Left colon (tissue), 2 donors: ENCODE data around the gene CC2D2A. TPM values are rescaled to one million over a fixed set of nuclear protein-coding genes. Genes with fewer than 3 reads are reported as not detected.
"Not testable (repeated sequence)": the region's sequence is repeated elsewhere in the genome, so short reads cannot be mapped to it uniquely, and the experiment has no call there.

Experiments
- ATAC-seq: fragments of 200-7000 bp; cut with Tn5 transposase; one replicate; pipeline ENCODE4 v1.9.1; 2020; ENCODE audit warnings: mild to moderate bottlenecking, moderate library complexity
- DNase-seq, 2 donors: peaks; one replicate each; pipeline ENCODE4 v3.0.0-alpha.2; 2020
- intact Hi-C, 2 donors: fragments of 100-400 bp; cut with DNase I in 1 of 2; cut with micrococcal nuclease in 1 of 2; formaldehyde crosslinking; loops; one replicate each; pipeline versions ENCODE4 v1.11.2 to v1.14.0; 2022; cut with DNase I, micrococcal nuclease
- total RNA-seq, 2 donors: library from RNA; stranded (reverse); fragmentation: NEBNext Ultra II Directional; extraction: Animal tissue kit (Norgen Biotek cat#: 25700); gene quantifications; one replicate each; pipeline ENCODE4 v1.2.1, GENCODE V29; 2021
- donor health status: DM: no; HTN: no; CAD: no.
- donor health status: DM: yes; HTN: yes; CAD: no.

Gene CC2D2A
- total RNA-seq, 2 donors from 2014 or later = 4.8 to 8.6 TPM

DNA sequence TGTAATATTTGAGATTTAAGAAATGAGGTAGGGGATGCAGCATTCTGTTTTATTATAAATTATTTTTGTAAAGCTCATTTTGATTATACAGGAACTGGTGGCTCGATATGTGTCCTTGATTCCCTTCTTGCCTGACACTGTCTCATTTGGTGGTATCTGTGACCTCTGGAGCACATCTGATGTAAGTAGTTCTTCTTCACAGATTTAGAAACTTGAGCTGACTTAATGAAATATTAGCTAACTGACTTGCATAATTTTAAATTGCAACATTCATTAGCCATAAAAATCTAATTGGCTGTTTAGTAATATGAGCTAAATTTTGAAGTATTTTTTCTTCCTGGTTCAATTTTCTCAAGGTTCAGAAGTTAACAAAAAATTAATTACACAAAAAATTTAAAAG, 116.4 kb downstream of the CC2D2A start:
- intact Hi-C loops = no loop called here
- DNase-seq = no peak
- no peak for ATAC-seq

DNA sequence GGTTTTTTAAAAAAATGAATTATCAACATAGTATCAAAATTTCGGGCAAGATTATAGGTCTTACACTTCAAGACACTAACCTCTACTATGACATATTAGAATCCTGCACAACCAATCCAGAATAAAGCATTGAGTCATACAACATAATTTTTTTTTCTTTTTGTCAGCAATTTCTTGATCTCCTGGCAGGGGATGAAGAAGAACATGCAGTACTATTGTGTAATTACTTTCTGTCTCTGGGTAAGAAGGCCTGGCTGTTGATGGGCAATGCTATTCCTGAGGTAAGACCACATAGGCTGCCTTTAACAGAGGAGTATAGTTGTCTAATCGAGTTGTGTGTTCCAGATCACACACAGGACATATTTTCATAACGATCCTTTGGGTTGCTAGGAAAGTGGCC, 118.0 kb downstream of the CC2D2A start:
- DNase-seq = no peak
- intact Hi-C loops = no loop called here
- no peak for ATAC-seq

DNA sequence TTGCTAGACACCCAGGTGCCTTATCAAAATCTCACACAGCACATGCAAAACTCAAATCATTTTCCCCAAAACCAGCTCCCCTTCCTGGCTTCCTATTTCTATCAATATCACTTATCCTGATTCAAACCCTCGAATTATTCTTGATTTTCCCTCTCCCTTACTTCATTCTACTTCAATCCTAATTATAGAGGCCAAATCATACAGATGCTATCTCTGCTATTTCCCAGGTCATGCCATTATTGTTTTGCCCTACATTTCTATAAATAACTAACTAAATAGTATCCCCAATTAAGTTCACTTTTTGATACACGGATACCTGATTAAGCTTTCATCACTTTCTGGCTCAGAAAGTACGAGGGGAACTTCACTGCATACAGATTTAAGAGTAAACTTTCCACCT, 123.1 kb downstream of the CC2D2A start:
- DNase-seq (no peak), ATAC-seq (no peak)
- intact Hi-C loops = no loop called here

DNA sequence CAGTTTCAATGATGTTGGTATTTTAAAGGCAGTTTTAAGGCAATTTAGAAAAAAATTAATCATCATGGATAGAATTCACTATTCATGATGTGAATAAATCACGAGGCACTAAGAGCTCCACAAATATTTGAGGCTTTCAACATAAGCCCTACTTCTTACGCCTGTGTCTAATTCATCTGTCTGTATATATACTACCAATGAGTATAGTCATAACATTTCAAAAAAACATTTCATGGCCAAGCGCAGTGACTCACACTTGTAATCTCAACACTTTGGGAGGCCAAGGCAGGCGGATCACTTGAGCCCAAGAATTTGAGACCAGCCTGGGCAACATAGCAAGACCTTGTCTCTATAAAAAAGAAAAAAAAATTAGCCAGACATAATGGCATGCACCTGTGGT, 129.0 kb downstream of the CC2D2A start:
- intact Hi-C loops = no loop called here
- DNase-seq (no peak), ATAC-seq (no peak)

DNA sequence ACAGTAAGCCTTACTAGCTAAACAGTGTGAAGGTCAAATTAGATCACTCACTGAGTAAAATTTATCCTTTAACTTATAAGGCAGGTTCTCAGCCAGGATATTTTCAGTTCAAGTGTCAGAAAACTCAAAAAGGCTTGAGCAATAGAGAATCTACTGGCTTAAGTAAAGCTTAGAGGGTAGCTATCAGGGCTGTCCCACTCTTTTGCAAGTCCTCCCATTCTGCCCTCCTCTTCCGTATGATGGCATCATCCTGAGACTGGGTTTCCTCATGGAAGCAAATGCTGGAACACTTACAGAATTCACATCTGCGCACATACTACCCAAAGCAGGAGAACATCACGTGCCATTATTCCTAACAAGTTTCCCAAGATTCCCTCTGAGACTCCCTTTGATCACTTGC, 130.5 kb downstream of the CC2D2A start:
- DNase-seq (no peak), ATAC-seq (no peak)
- intact Hi-C loops = no loop called here

DNA sequence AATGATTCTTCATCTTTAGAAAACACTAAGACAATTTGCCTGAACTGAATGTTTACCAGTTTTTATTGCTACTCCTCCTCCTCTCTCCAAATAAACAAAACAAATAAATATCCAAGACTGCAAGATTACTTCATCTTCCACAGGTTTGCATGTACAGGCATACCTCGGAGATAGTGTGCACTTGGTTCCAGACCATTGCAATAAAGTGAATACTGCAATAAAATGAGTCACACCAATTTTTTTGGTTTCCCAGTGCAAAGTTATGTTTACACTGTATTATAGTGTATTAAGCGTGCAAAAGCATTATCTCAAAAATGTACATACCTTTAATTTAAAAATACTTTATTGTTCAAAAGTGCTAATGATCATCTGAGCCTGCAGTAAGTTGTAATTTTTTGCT, 132.2 kb downstream of the CC2D2A start:
- peak; percentile 71 for ATAC-seq
- DNase-seq = no peak
- intact Hi-C loops = no loop called here

DNA sequence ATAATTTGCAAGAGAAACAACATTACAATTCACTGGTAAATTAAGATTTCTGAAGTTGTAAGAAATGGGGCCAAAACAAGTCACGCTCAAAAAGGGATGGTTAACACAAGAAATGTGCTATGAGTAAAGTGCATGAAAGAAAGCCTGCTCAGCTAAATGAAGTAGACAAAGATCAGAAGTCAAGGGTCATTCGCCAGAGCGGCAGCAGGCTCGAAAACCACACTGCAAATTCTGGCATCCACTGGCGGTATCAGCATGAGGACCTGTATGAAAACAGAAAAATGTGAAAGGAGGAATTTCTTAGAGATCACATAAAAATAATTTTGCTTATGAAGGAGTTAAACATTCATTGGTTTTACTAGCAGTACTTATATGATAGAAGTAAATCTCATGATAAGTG, 135.9 kb downstream of the CC2D2A start:
- DNase-seq = no peak
- intact Hi-C loops = no loop called here
- ATAC-seq = no peak

DNA sequence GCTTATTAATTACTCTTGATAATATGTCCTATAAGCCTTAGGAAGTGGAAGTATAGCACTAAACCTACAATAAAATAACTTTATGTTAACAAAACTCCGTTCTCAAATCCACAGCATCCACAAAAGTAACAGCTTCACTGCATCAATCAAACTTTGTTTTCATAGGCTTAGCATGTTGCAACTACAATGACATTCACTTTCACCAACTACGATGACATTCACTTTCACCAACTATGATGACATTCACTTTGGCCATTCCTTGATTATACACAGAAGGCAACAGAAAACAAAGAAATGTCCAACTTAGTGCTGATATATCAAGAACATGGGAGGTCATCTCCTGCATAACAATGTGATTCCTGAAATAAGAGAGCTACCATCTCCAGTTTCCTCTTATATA, 141.2 kb downstream of the CC2D2A start:
- DNase-seq (no peak), ATAC-seq (no peak)
- intact Hi-C loops = no loop called here

DNA sequence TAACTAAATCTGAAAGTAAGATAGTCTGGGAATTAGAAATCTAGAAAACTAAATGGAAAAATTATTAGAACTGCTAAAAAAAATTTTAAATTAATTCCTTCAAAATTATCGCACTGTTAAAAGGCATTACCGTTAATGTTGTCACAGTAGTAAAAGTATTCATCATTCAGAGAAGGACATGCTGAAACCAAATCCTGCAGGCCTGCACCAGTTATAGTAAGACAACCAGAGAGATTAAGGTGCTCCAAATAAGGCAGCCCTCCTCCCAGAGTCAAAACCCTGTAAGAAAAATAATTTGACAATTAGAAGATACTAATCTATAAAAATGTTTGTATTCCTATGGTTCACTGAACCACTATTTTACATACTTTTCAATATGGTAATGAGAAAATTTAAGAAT, 142.5 kb downstream of the CC2D2A start:
- intact Hi-C loops = no loop called here
- ATAC-seq = no peak
- DNase-seq = no peak

DNA sequence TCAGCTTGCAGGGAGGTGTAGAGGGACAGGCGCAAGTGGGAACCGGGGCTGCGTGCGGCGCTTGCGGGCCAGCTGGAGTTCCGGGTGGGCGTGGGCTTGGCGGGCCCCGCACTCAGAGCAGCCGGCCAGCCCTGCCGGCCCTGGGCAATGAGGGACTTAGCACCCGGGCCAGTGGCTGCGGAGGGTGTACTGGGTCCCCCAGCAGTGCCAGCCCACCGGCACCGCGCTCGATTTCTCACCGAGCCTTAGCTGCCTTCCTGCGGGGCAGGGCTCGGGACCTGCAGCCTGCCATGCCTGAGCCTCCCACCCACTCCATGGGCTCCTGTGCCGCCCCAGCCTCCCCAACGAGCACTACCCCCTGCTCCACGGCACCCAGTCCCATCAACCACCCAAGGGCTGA, 145.2 kb downstream of the CC2D2A start:
- ATAC-seq, DNase-seq, intact Hi-C loops: not testable (repeated sequence)

DNA sequence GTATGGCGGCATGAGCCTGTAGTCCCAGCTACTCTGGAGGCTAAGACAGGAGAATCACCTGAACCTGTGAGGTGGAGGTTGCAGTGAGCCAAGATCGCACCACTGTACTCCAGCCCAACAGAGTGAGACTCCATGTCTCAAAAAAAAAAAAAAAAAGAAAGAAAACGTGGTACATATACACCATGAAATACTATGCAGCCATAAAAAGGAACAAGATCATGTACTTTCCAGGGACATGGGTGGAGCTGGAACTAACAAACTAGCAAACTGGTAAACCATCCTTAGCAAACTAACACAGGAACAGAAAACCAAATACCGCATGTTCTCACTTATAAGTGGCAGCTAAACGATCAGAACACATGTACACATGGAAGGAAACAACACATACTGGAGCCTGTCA, 147.7 kb downstream of the CC2D2A start:
- DNase-seq, intact Hi-C loops, ATAC-seq: not testable (repeated sequence)

DNA sequence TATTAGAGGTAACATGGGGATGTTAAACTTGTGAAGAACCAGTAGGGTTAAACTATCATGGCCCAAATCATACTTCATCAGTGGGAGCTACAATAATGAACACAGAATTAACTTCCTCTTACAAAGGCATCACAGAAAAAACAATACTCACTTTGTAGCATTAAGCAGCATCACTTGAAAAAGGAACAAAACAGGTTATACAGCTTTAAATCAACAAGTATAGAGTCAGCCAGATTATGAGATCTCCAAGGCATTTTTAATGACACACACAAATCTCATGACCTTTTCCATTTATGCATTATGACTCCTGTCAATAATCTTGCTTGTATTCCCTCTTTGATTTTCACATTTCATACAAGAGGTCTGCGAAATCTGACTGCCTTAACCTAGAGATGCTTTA, 167.1 kb downstream of the CC2D2A start:
- intact Hi-C loops = no loop called here
- no peak for DNase-seq
- no peak for ATAC-seq

DNA sequence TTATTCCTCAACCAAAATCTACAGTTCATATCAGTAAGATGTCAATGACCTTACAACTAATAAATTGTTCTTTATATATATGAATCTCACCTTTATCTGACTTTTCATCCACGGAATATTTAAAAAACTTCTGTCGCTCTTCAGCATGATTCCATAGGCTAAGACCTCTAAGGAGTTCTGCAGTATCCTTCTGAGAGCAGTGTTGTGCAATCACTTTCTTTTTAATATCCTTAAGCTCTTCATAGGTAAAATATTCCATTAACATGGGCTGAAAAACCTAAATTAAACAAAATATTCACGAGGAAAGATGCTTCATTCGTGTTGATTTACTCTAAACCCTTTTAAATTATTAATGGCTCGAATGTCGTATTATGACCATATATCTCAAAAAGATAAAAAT, 168.7 kb downstream of the CC2D2A start:
- DNase-seq (no peak), ATAC-seq (no peak)
- intact Hi-C loops = no loop called here

DNA sequence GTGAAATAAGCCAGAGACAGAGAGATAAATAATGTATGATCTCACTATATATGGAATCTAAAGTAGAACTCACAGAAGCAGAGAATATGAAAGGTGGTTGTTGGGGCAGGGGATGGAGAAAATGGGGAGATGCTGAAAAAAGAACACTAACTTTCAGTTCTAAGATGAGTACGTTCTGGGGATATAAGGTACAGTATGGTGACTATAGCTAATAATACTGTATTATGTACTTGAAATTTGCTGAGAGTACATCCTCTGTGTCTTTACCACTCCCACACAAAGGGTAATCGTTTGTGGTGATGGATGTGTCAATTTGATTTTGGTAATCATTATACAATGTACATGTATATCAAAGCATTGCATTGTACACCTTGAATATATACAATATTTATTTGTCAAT, 178.9 kb downstream of the CC2D2A start:
- DNase-seq = no peak
- no peak for ATAC-seq
- intact Hi-C loops = loop anchor here in 1 of 2 donors (5.0 kb wide), 1 partner anchor 171 kb away; no protein-coding TSS in a partner anchor

DNA sequence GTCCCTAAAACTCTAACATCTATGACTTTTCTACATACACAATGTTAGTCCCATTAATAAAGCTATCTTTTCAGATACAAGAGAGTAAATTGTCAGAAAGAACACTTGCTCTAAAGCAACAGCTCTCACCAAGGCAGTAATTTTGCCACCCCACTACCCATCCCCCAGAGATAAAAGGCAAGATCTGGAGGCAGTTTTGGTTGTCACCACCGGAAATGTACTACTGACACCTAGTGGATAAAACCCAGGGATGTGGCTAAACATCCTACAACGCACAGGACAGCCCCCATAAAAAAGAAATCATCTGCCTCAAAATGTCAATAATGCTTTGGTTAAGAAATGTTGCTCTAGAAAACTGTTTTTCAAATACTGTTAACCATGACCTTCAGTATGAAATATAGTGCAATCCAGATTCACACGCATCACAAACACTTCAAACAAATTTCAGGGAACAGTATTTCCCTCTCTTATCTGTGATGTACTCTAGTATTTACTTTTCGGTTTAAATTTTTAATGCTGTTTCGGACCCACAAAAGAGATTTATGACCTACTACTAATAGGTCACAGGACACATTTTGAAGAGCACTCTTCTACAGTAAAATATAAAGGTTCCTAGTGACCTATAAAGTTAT, 180.3 kb downstream of the CC2D2A start:
- peak in 1 of 2 donors; percentile 35 for DNase-seq
- peak; percentile 51 for ATAC-seq
- intact Hi-C loops = loop anchor here in 1 of 2 donors (5.0 kb wide), 1 partner anchor 173 kb away; no protein-coding TSS in a partner anchor

Other genes starting within 250 kb of the CC2D2A start
- gene C1QTNF7, start 41.8 kb upstream of the CC2D2A start, total RNA-seq = 1 to 10 TPM; 1.5 to 4.0 TPM
- 10 to 100 TPM; 48.2 to 59.2 TPM for gene FBXL5, start 185.5 kb downstream of the CC2D2A start, total RNA-seq
- gene FAM200B, start 211.9 kb downstream of the CC2D2A start, total RNA-seq = 10 to 100 TPM; 33.7 to 33.8 TPM
- gene BST1, start 233.2 kb downstream of the CC2D2A start, total RNA-seq = 10 to 100 TPM; 11.4 to 11.9 TPM